GM18868 (cell line): ENCODE data around the gene TEX2.
"Not testable (repeated sequence)": the region's sequence is repeated elsewhere in the genome, so short reads cannot be mapped to it uniquely, and the experiment has no call there.

Experiments
- ATAC-seq: cut with Tn5 transposase; IDR thresholded peaks from one replicate; pipeline ENCODE4 v1.9.1; 2021; ENCODE audit warnings: mild to moderate bottlenecking, moderate library complexity; ENCODE audit not compliant: unreplicated experiment

Gene TEX2

DNA sequence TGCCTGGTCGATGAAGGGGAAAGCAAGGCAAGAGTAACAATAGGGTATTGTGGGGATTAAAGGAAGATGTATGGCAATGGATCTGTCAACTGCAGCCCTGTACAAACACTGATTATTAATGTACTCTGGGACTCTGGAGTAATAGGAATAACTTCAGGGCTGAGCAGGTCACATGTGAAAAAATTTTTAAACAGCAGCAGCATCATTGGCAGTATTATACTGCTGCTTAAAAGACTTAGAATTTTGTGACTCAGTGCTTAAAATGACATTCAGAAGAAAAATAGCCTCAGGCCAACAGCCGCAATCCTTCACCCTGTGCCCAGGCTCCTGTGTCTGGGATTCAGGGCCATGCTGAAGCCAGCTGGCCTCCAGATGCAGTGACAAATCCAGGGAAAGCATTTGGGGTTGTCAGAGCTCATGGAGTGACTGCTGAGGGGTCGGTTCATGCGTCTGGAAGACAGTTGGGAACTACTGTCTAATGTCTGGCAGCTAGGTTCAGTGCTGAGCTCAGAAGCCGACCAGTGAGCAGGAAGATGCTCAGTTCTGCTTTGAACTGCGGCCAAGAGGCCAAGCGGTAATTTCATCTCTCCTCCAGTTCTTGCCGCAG lies 22.2 kb downstream of the TEX2 start:
- no peak for ATAC-seq

GRCh38 chr17:64240261-64240740 lies 22.8 kb downstream of the TEX2 start:
- no peak for ATAC-seq

- not testable (repeated sequence) for ATAC-seq
These were observed 24.6 kb downstream of the TEX2 start for GRCh38 chr17:64238449-64238848.

DNA sequence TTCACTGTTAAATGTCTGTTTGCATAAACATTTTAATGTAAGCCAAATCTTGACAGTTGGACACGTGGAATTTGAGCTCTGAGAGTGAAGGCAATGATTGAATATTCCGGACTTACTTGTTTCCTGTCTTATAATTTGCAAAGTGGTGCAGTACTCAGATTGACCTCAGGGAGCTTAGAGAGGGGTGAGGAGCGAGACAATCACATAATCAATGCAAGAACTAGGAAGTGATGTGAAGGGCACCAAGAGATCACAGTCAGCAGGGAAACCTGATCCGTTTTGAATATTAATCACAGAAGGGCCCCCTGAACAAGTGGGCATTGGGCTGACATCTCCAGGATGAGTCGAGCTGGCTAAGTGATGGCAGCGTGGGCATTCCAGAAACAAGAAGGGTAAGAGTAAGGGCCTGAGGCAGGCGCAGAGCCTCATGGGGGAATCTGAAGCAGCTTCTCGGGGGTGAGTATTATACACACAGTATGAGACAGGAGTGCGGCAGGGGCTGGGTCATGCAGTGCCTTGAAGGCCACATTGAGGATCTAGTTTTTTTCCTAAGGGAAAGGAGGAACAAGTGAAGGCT lies 26.1 kb downstream of the TEX2 start:
- no peak for ATAC-seq

GRCh38 chr17:64234961-64235360 lies 28.1 kb downstream of the TEX2 start:
- ATAC-seq = no peak

- no peak for ATAC-seq
These were observed 30.4 kb downstream of the TEX2 start for GRCh38 chr17:64232466-64233262.

- ATAC-seq = no peak
These were observed 31.4 kb downstream of the TEX2 start for GRCh38 chr17:64231567-64232141.

DNA sequence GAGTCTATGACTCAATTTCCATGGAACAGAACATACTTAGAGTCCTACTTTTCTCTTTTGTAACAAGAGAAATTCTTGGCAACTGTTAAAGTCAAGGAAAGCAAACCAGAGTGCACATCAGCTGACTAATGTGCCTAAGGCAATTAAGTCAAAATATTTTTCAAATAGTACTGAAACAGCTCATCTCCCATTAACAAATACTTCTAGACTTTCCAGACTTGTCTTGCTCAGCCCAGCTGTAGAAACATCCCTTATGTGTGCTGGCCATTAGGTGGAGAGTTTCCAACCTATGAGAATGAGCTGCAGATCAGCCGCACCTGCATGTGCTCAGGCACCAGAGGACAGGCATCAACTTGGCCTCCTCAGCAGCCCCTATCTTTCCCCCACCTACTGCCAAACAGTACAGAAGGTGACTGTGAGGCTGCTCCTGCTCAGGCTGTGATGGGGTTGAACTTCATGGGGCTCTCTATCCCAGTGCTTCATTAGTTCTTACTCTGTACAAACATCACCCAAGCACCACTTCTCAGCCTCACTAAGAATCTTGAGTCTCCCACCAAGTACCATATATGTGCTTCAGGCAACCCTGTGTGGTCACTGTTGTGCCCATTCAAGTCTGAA lies 32.2 kb downstream of the TEX2 start:
- ATAC-seq = no peak

DNA sequence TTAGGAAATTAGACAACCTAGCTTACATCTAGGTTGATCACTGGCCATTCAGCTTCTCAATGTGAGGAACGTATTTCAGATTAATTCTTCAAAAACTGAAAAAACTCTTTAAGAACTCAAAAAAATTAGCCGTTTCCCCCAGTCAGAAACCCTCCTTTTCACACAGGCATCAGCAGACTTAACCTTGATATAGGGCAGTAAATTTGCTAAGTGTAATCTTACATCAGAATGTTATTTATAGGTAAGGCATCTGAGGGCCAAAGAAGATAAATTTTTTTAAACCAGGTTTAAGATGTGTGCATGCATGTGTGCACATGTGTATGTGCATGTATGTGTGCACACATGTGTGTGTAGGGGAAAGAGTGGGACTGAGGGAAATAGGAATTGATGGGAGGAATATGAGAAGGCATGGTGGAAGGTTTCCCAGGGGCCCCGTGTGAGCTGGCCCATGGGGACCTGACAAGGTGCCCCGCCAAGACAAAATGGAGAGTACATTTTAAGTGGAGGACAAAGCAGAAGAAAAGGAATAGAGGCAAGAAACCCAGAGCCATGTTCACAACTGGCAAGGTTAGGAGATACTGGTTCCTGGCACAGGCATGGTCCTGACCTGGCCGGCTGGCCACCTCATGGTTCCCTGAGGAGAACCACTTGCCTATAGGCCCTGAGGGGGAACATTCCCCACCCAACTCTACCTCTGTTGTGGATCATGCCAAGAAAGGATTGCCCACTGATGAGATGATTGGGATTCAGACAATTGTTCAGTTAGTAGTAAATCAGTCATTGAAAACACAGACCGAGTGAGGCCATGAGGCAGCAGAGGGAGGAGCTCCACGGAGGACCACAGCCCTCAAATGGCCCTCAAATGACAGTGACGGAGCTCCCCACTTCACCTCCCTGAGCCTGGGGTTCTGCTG lies 33.0 kb downstream of the TEX2 start:
- no peak for ATAC-seq

DNA sequence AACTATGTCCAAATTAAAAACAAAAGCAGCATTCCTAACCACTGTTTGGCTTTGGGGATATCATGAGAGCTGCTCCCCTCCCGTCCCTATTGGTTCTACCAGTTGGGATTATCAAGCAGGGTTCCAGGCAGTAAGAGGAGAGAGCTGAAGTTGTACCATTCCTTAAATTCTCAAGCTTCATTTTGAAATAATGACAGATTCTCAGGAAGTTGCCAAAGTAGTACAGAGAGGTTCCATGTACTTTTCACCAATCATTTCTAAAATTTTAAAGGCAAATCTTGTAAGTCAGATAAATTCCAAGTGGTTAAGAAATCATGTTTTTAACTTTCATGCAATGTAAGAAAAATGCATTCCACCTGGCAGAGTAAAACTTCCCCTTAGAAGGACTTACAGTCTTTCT lies 36.9 kb downstream of the TEX2 start:
- no peak for ATAC-seq

DNA sequence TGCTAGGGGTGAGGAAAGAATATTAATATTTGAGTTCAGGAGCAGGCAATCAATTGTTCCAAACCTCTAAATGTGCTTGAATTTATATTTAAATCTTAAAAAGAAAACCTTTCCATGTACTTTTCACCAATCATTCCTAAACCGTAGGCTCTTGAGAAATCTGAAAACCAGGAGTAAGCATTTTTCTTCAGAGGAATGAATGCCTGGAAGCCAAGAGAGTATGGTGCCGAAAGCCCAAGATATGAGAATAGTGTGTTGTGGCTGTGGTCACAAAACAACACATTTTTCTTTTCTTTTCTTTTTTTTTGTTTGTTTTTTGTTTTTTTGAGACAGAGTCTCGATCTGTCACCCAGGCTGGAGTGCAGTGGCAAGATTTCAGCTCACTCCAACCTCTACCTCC lies 37.6 kb downstream of the TEX2 start:
- no peak for ATAC-seq

- no peak for ATAC-seq
These were observed 39.0 kb downstream of the TEX2 start for GRCh38 chr17:64223931-64224629.

GRCh38 chr17:64223283-64223682 lies 39.8 kb downstream of the TEX2 start:
- no peak for ATAC-seq

GRCh38 chr17:64221679-64222078 lies 41.4 kb downstream of the TEX2 start:
- ATAC-seq = no peak

DNA sequence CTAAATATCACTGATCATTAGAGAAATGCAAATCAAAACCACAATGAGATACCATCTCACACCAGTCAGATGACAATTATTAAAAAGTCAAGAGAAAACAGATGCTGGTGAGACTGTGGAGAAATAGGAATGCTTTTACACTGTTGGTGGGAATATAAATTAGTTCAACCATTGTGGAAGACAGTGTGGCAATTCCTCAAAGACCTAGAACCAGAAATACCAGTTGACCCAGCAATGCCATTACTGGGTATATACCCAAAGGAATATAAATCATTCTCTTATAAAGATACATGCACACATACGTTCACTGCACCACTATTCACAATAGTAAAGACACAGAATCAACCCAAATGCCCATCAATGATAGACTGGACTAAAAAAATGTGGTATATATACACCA lies 42.5 kb downstream of the TEX2 start:
- ATAC-seq = not testable (repeated sequence)

GRCh38 chr17:64219571-64219970 lies 43.5 kb downstream of the TEX2 start:
- no peak for ATAC-seq

GRCh38 chr17:64218066-64218465 lies 45.0 kb downstream of the TEX2 start:
- no peak for ATAC-seq

- no peak for ATAC-seq
These were observed 45.8 kb downstream of the TEX2 start for GRCh38 chr17:64217249-64217691.
